IPS-20b (cell line): ENCODE results near the gene CLNK.

ENCODE experiments used
- H3K27ac ChIP-seq: one replicate; pipeline ENCODE4 v1.5.1; 2013; ENCODE audit warnings: low read length
- H3K27me3 ChIP-seq: 2 replicates; pipeline ENCODE4 v1.6.1; 2013; ENCODE audit warnings: mild to moderate bottlenecking, low read length, inconsistent platforms; ENCODE audit not compliant: insufficient read depth
- H3K36me3 ChIP-seq: 2 replicates; pipeline ENCODE4 v1.6.1; 2013; ENCODE audit warnings: low read depth, mild to moderate bottlenecking, inconsistent platforms, low read length, moderate library complexity; ENCODE audit not compliant: insufficient read depth
- H3K4me1 ChIP-seq: 2 replicates; pipeline ENCODE4 v1.6.1; 2013; ENCODE audit warnings: mild to moderate bottlenecking, control low read depth, inconsistent platforms, low read length, moderate library complexity; ENCODE audit not compliant: insufficient read depth
- H3K4me3 ChIP-seq: 2 replicates; pipeline ENCODE4 v1.5.1; 2013; ENCODE audit warnings: mild to moderate bottlenecking, low read length, inconsistent platforms
- H3K9ac ChIP-seq: 2 replicates; pipeline ENCODE4 v1.6.1; 2013; ENCODE audit warnings: low read depth, mild to moderate bottlenecking, inconsistent platforms, low read length, moderate library complexity
- H3K9me3 ChIP-seq: 2 replicates; pipeline ENCODE4 v1.6.1; 2013; ENCODE audit warnings: mild to moderate bottlenecking, low read depth, low read length, inconsistent platforms; ENCODE audit not compliant: insufficient read depth

The CLNK gene

GRCh38 chr4:10460313-10461047, 224.1 kb downstream of the CLNK start:
- H3K27ac ChIP-seq, result no peak overlapping the region
- H3K4me1 ChIP-seq, result peaks cover 7% of the 10 kb centered on the region; the same call in 1 of the 2 replicates
- no peak overlapping the region for H3K9ac ChIP-seq
- peak overlapping the region; percentile 77; the same call in 1 of the 2 replicates for H3K4me3 ChIP-seq
- no peaks in the 10 kb centered on the region for H3K9me3 ChIP-seq
- H3K36me3 ChIP-seq, result no peaks in the 10 kb centered on the region
- peaks cover 88% of the 10 kb centered on the region for H3K27me3 ChIP-seq

GRCh38 chr4:10459305-10459704, 225.3 kb downstream of the CLNK start:
- H3K36me3 ChIP-seq, result peaks cover 2% of the 10 kb centered on the region
- H3K27me3 ChIP-seq, result peaks cover 94% of the 10 kb centered on the region
- no peak overlapping the region for H3K4me3 ChIP-seq

GRCh38 chr4:10458177-10458576, 226.4 kb downstream of the CLNK start:
- peaks cover 85% of the 10 kb centered on the region for H3K27me3 ChIP-seq

More at GRCh38 chr4:10459305-10459704, 225.3 kb downstream of the CLNK start:
- H3K9me3 ChIP-seq, result no peaks in the 10 kb centered on the region
- no peak overlapping the region for H3K9ac ChIP-seq
- H3K27ac ChIP-seq, result no peak overlapping the region
- peaks cover 16% of the 10 kb centered on the region; the same call in 1 of the 2 replicates for H3K4me1 ChIP-seq

GRCh38 chr4:10457255-10457801, 227.2 kb downstream of the CLNK start, which contains the start of gene ZNF518B:
Gene ZNF518B, minus strand, starts transcription at chr4:10457426. Its CDS starts 11,098 bp downstream, at chr4:10446328.
- Histone ChIP-seq H3K4me1 (peaks cover 16% of the 10 kb centered on the region; the same call in 1 of the 2 replicates), H3K27me3 (peaks cover 77% of the 10 kb centered on the region), H3K4me3 (peak within 1 kb of the TSS; percentile 72), H3K27ac (no peak within 1 kb of the TSS), H3K36me3 (peaks cover 22% of the 10 kb centered on the region), H3K9ac (peak within 1 kb of the TSS; percentile 76), H3K9me3 (no peaks in the 10 kb centered on the region)

More at GRCh38 chr4:10458177-10458576, 226.4 kb downstream of the CLNK start:
- H3K4me1 ChIP-seq, result peaks cover 16% of the 10 kb centered on the region; the same call in 1 of the 2 replicates
- peak overlapping the region; percentile 61; the same call in 1 of the 2 replicates for H3K4me3 ChIP-seq
- H3K9me3 ChIP-seq, result no peaks in the 10 kb centered on the region
- peaks cover 14% of the 10 kb centered on the region for H3K36me3 ChIP-seq
- no peak overlapping the region for H3K27ac ChIP-seq
- H3K9ac ChIP-seq, result no peak overlapping the region

GRCh38 chr4:10456595-10457254, 227.8 kb downstream of the CLNK start:
- Histone ChIP-seq H3K4me3 (peak overlapping the region; percentile 72), H3K27ac (no peak overlapping the region), H3K36me3 (peaks cover 26% of the 10 kb centered on the region), H3K9ac (peak overlapping the region; percentile 76), H3K4me1 (peaks cover 16% of the 10 kb centered on the region; the same call in 1 of the 2 replicates), H3K9me3 (no peaks in the 10 kb centered on the region), H3K27me3 (peaks cover 71% of the 10 kb centered on the region)

- H3K27ac ChIP-seq, result no peak overlapping the region
- peaks cover 66% of the 10 kb centered on the region for H3K27me3 ChIP-seq
- H3K9ac ChIP-seq, result peak overlapping the region; percentile 76
- H3K9me3 ChIP-seq, result no peaks in the 10 kb centered on the region
- peaks cover 26% of the 10 kb centered on the region for H3K36me3 ChIP-seq
- H3K4me1 ChIP-seq, result peaks cover 16% of the 10 kb centered on the region; the same call in 1 of the 2 replicates
- peak overlapping the region; percentile 72 for H3K4me3 ChIP-seq
Measured at GRCh38 chr4:10456260-10456594, 228.3 kb downstream of the CLNK start.

GRCh38 chr4:10455133-10455532, 229.4 kb downstream of the CLNK start:
- H3K9me3 ChIP-seq, result no peaks in the 10 kb centered on the region
- peaks cover 55% of the 10 kb centered on the region for H3K27me3 ChIP-seq
- peak overlapping the region; percentile 72 for H3K4me3 ChIP-seq
- H3K9ac ChIP-seq, result no peak overlapping the region
- peaks cover 16% of the 10 kb centered on the region; the same call in 1 of the 2 replicates for H3K4me1 ChIP-seq
- peaks cover 35% of the 10 kb centered on the region for H3K36me3 ChIP-seq
- no peak overlapping the region for H3K27ac ChIP-seq

GRCh38 chr4:10454726-10455125, 229.8 kb downstream of the CLNK start:
- H3K4me3 ChIP-seq, result 0 out of 2 replicates have a peak overlapping the region, but pooled peaks have one; percentile 72
- no peak overlapping the region for H3K9ac ChIP-seq
- H3K27ac ChIP-seq, result no peak overlapping the region
- H3K4me1 ChIP-seq, result peaks cover 16% of the 10 kb centered on the region; the same call in 1 of the 2 replicates
- peaks cover 37% of the 10 kb centered on the region for H3K36me3 ChIP-seq
- H3K27me3 ChIP-seq, result peaks cover 51% of the 10 kb centered on the region
- H3K9me3 ChIP-seq, result no peaks in the 10 kb centered on the region

GRCh38 chr4:10454121-10454520, 230.4 kb downstream of the CLNK start:
- Histone ChIP-seq H3K4me1 (peaks cover 16% of the 10 kb centered on the region; the same call in 1 of the 2 replicates), H3K27me3 (peaks cover 45% of the 10 kb centered on the region), H3K36me3 (peaks cover 37% of the 10 kb centered on the region), H3K9me3 (no peaks in the 10 kb centered on the region), H3K27ac (no peak overlapping the region), H3K9ac (no peak overlapping the region), H3K4me3 (no peak overlapping the region)

- Histone ChIP-seq H3K9me3 (peaks cover 7% of the 10 kb centered on the region), H3K4me1 (no peaks in the 10 kb centered on the region), H3K9ac (no peak overlapping the region), H3K27me3 (no peaks in the 10 kb centered on the region), H3K36me3 (peaks cover 58% of the 10 kb centered on the region), H3K4me3 (no peak overlapping the region), H3K27ac (no peak overlapping the region)
Measured at GRCh38 chr4:10448991-10449390, 235.6 kb downstream of the CLNK start.

- Histone ChIP-seq H3K4me1 (peaks cover 4% of the 10 kb centered on the region; the same call in 1 of the 2 replicates), H3K9me3 (peaks cover 7% of the 10 kb centered on the region), H3K9ac (no peak overlapping the region), H3K4me3 (no peak overlapping the region), H3K36me3 (peaks cover 30% of the 10 kb centered on the region), H3K27me3 (no peaks in the 10 kb centered on the region), H3K27ac (no peak overlapping the region)
Measured at GRCh38 chr4:10442976-10443375, 241.6 kb downstream of the CLNK start.
